GF-D8 (cell line): ENCODE results near the gene FFAR1.
A peak's percentile ranks its signal among the peaks of the same experiment; 100 is the strongest.

Experiments used
- DNase-seq: peaks from one replicate; lab custom pipeline; 2025; lab: John Stamatoyannopoulos, UW

FFAR1 gene

DNA sequence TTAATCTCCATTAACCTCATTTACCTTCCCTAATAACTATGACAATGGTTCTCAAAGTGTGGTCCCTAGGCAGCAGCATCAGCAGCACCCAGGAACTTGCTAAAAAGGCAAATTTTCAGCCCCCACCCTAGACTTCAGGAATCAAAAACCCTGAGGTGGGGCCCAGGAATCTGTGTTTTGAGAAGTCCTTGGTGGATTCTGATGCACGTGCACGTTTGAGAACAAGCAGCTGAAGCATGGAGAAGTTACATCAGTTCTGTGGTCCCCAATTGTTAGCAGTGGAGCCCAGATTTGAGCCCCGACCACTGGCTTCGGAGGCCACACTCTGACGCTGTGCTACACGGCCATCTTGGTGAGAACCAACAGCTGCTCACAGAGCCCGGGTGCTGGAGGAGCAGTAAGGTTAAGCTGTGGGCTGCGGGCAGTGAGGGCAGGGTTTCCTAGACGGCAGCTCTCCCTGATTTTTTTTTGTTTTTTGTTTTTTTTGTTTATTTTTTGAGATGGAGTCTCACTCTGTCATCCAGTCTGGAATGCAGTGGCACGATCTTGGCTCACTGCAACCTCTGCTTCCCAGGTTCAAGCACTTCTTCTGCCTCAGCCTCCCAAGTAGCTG is 32.7 kb upstream of the FFAR1 start:
- DNase-seq, result no peak

DNA sequence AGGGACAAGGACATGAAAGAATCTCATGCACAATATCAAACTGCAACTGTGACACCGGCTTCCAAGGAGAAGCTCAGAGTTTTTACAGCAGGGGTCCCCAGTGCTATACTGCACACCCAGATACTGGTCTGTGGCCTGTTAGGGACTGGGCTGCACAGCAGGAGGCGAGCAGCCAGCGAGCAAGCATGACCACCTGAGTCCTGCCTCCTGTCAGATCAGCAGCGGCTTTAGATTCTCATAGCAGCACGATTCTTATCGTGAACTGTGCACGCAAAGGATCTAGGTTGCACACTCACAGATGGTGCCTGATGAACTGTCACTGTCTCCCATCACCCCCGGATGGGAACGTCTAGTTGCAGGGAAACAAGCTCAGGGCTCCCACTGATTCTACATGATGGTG is 31.8 kb upstream of the FFAR1 start:
- DNase-seq, result no peak

DNA sequence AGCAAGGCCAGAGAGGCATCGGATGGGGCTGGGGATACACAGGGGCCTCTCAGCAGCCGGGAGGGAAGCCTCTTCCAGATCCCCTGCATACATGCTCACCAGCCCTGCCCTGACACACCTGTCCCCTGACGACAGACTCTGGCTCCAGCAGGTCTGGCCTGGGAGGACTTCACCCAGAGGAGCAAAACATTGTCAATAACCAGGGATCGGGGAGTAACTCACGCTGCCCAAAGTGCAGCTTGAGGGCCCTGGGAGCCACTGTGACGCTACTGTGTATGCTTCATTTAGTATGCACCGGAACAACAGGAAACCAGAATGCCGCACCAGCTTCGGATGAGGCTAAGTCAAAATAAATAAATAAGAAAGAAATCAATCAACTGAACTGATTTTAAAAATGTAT is 31.1 kb upstream of the FFAR1 start:
- no peak for DNase-seq

GRCh38 chr19:35317464-35318043 is 30.1 kb upstream of the FFAR1 start:
- no peak for DNase-seq

- no peak for DNase-seq
These were observed 28.8 kb upstream of the FFAR1 start for GRCh38 chr19:35318679-35319448.

DNA sequence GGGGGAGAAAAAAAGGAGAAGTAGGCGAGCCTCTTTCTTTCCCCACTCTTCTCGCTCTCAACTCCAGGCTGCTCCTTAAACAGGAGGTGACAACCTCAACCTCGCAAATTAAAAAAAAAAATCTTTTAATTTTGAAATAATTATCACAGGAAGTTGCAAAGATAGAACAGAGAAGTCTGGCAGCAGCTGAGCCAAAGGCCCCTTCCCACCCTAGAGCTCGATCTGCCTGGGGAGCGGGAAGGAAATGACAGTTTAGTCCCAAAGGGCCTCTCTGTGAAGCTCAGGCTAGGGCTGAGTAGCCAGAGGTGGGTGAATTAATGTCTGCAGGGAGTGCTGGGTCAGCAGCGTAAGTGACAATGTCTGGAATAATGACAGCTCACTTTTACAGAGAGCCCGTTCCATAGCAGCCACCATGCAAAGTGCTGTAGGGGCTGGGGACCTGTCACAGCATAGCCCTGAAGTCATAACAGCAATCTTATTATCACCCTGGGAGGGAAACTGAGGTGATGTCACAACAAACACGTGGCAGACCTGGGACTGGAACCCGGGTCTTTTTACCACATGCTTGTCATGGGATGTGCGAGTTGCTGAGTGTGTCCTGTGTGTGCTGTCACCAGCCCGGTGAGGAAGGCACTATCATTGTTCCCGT is 27.5 kb upstream of the FFAR1 start:
- DNase-seq, result peak; percentile 78

- no peak for DNase-seq
These were observed 26.4 kb upstream of the FFAR1 start for GRCh38 chr19:35321291-35321690.

- DNase-seq, result no peak
These were observed 25.7 kb upstream of the FFAR1 start for GRCh38 chr19:35322014-35322413.

GRCh38 chr19:35327642-35328041 is 20.1 kb upstream of the FFAR1 start:
- no peak for DNase-seq

DNA sequence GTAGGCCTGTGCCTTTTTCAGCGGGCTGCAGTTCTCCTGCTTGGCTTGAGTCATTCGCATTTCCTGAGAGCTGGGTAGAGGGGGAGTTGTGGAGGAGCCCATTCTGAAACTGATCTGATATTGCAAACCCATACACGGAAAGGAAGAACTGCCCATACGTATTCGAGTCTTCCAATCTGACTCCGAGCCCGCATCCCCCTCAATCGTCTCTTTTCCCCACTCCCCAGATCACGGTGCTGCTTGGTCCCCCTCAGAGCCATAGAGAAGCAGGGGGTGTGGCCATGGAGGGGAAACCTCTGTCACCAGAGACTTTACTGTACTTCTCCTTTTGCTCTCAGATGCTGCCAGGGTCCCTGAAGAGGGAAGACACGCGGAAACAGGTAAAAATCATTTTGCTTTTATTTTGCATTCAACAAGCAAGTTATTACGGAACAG is 18.8 kb upstream of the FFAR1 start, which contains the start of gene CD22:
CD22 (plus strand) TSS at position 337 of the 435 bp plus-strand sequence. CDS start 2,854 bp downstream, outside the sequence.
- no peak for DNase-seq

- DNase-seq, result no peak
These were observed 18.4 kb upstream of the FFAR1 start for GRCh38 chr19:35329323-35329722.

GRCh38 chr19:35330475-35330874 is 17.2 kb upstream of the FFAR1 start:
- no peak for DNase-seq

DNA sequence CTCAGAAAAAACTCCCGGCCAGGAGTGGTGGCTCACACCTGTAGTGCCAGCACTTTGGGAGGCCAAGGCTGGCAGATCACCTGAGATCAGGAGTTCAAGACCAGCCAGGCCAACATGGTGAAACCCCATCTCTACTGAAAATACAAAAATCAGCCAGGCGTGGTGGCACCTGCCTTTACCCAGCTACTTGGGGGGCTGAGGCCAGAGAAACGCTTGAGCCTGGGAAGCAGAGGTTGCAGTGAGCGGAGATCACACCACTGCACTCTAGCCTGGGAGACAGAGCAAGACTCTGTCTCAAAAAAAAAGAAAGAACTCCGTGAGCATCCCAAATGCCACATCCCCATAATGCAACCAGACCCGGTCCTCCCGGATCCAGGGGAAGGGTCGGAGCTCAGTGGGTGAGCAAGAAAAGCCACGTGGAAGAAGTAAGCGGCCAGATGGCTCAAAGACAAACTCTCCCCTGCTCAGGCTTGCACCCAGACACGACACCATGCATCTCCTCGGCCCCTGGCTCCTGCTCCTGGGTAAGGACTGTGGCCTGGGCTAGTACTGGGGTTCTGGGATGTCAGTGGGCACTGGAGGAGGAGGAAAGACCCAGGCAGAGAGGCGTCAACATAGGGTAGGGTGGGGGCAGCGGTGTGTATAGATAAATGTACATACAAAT is 16.0 kb upstream of the FFAR1 start:
- no peak for DNase-seq

- DNase-seq, result no peak
These were observed 14.9 kb upstream of the FFAR1 start for GRCh38 chr19:35332817-35333216.

- no peak for DNase-seq
These were observed 13.5 kb upstream of the FFAR1 start for GRCh38 chr19:35334144-35334753.

GRCh38 chr19:35336166-35336955 is 11.3 kb upstream of the FFAR1 start:
- no peak for DNase-seq

- no peak for DNase-seq
These were observed 10.4 kb upstream of the FFAR1 start for GRCh38 chr19:35337097-35337983.

DNA sequence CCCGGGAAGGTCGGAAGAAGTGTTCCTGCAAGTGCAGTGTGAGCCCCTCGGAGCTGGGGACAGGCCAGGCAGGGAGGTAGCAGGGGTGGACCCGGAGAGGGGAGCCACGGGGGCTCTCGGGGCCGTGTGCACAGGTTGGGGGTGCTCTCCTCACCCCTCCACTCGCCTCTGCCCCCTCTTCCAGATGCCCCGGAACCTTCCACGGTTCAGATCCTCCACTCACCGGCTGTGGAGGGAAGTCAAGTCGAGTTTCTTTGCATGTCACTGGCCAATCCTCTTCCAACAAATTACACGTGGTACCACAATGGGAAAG is 9.8 kb upstream of the FFAR1 start:
- DNase-seq, result no peak

DNA sequence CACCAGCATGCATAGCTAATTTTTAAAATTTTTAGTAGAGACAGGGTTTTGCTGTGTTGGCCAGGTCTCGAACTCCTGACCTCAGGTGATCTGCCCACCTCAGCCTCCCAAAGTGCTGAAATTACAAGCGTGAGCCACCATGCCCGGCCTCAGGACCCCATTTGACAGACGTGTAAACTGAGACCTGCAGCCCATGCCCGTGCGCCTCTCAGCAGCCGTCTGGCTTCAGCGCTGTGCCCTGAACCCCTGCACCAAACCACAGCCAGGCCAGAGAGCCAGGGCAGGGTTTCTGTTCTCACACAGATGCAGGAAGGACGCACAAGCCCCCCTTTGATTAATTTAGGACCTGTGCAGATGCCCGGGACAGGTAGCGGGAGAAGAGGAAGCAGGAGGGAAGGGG is 7.3 kb upstream of the FFAR1 start:
- DNase-seq, result no peak

- no peak for DNase-seq
These were observed 6.7 kb upstream of the FFAR1 start for GRCh38 chr19:35341006-35341405.
